Trophoblast cell (in vitro differentiated cells and primary cell): ENCODE measurements around the gene TTC32.
"Not testable (repeated sequence)": the region's sequence is repeated elsewhere in the genome, so short reads cannot be mapped to it uniquely, and the experiment has no call there.

Source experiments
- DNase-seq, 2 donors: peaks; one replicate each; pipeline ENCODE4 v3.0.0-alpha.2; 2016
- H2AFZ ChIP-seq: 2 replicates; pipeline ENCODE4 v1.6.1; 2013; ENCODE audit warnings: low read length, moderate library complexity, mild to moderate bottlenecking; ENCODE audit not compliant: insufficient read depth, poor library complexity
- H2AK5ac ChIP-seq: 2 replicates; pipeline ENCODE4 v1.6.1; 2013; ENCODE audit warnings: mild to moderate bottlenecking, low read length
- H2BK120ac ChIP-seq: 2 replicates; pipeline ENCODE4 v1.6.1; 2013; ENCODE audit warnings: low read length, mild to moderate bottlenecking, moderate library complexity; ENCODE audit not compliant: insufficient read depth, poor library complexity
- H2BK12ac ChIP-seq: 2 replicates; pipeline ENCODE4 v1.6.1; 2013; ENCODE audit warnings: mild to moderate bottlenecking, low read length, moderate library complexity
- H2BK5ac ChIP-seq: 2 replicates; pipeline ENCODE4 v1.6.1; 2013; ENCODE audit warnings: low read length, low read depth, moderate library complexity, mild to moderate bottlenecking; ENCODE audit not compliant: poor library complexity
- H3K14ac ChIP-seq: 2 replicates; pipeline ENCODE4 v1.6.1; 2013; ENCODE audit warnings: mild to moderate bottlenecking, low read length
- H3K18ac ChIP-seq: 2 replicates; pipeline ENCODE4 v1.6.1; 2013; ENCODE audit warnings: mild to moderate bottlenecking, low read length
- H3K23ac ChIP-seq: 2 replicates; pipeline ENCODE4 v1.6.1; 2013; ENCODE audit warnings: low read length
- H3K27ac ChIP-seq: 2 replicates; pipeline ENCODE4 v1.5.1; 2013; ENCODE audit warnings: low read depth, mild to moderate bottlenecking, inconsistent platforms, low read length, moderate library complexity
- H3K27me3 ChIP-seq: 2 replicates; pipeline ENCODE4 v1.6.1; 2013; ENCODE audit warnings: inconsistent platforms, mild to moderate bottlenecking, low read length, moderate library complexity; ENCODE audit not compliant: insufficient read depth
- H3K36me3 ChIP-seq, 2 experiments: 1 replicate in 1 of 2; 2 replicates in 1 of 2; pipeline ENCODE4 v1.6.1; 2013; ENCODE audit warnings: low read length in 2 of 2, mild to moderate bottlenecking in 2 of 2, moderate library complexity in 1 of 2; ENCODE audit not compliant: insufficient read depth in 2 of 2, control insufficient read depth in 1 of 2
- H3K4ac ChIP-seq: 2 replicates; pipeline ENCODE4 v1.6.1; 2013; ENCODE audit warnings: low read depth, mild to moderate bottlenecking, low read length, moderate library complexity
- H3K4me1 ChIP-seq, 2 experiments: 1 replicate in 1 of 2; 2 replicates in 1 of 2; pipeline ENCODE4 v1.6.1; 2013; ENCODE audit warnings: low read length in 2 of 2, mild to moderate bottlenecking in 2 of 2, moderate library complexity in 1 of 2; ENCODE audit not compliant: insufficient read depth in 2 of 2, control insufficient read depth in 1 of 2
- H3K4me2 ChIP-seq: 2 replicates; pipeline ENCODE4 v1.6.1; 2013; ENCODE audit warnings: inconsistent platforms, mild to moderate bottlenecking, low read length, moderate library complexity
- H3K4me3 ChIP-seq: 2 replicates; pipeline ENCODE4 v1.5.1; 2013; ENCODE audit warnings: mild to moderate bottlenecking, low read depth, low read length, inconsistent platforms
- H3K79me1 ChIP-seq: one replicate; pipeline ENCODE4 v1.6.1; 2013; ENCODE audit warnings: low read length
- H3K79me2 ChIP-seq: 2 replicates; pipeline ENCODE4 v1.6.1; 2013; ENCODE audit warnings: low read length, mild to moderate bottlenecking; ENCODE audit not compliant: control insufficient read depth, insufficient read depth, poor library complexity
- H3K9ac ChIP-seq: 2 replicates; pipeline ENCODE4 v1.6.1; 2013; ENCODE audit warnings: mild to moderate bottlenecking, low read length
- H3K9me3 ChIP-seq: 2 replicates; pipeline ENCODE4 v1.6.1; 2013; ENCODE audit warnings: low read depth, mild to moderate bottlenecking, control low read depth, inconsistent platforms, low read length; ENCODE audit not compliant: insufficient read depth
- H4K12ac ChIP-seq: 2 replicates; pipeline ENCODE4 v1.6.1; 2013; ENCODE audit warnings: low read depth, mild to moderate bottlenecking, low read length, moderate library complexity
- H4K8ac ChIP-seq: 2 replicates; pipeline ENCODE4 v1.6.1; 2013; ENCODE audit warnings: low read depth, mild to moderate bottlenecking, low read length, moderate library complexity
- H4K91ac ChIP-seq: one replicate; pipeline ENCODE4 v1.6.1; 2013; ENCODE audit warnings: low read depth, mild to moderate bottlenecking, low read length, moderate library complexity
- WGBS: extraction: QIAGEN DNeasy Blood & Tissue Kit; methylation state at CpG from one replicate; pipeline ENCODE4 v1.1.7; 2013; ENCODE audit warnings: missing lambda C conversion rate; ENCODE audit not compliant: insufficient read length, insufficient coverage; ENCODE audit errors: extremely low coverage; 5-methylcytosine and 5-hydroxymethylcytosine counted together

TTC32 gene

GRCh38 chr2:19880191-19880590, 21.6 kb downstream of the TTC32 start:
- H3K18ac ChIP-seq, H3K36me3 ChIP-seq, H3K79me1 ChIP-seq, H2BK5ac ChIP-seq, H4K91ac ChIP-seq, H3K79me2 ChIP-seq, H3K9me3 ChIP-seq, H2AFZ ChIP-seq, H3K14ac ChIP-seq, H3K4me3 ChIP-seq, H3K23ac ChIP-seq, H2BK12ac ChIP-seq, H3K4me1 ChIP-seq, H3K4me2 ChIP-seq, DNase-seq, H3K4ac ChIP-seq, H3K27ac ChIP-seq, H3K27me3 ChIP-seq, H2AK5ac ChIP-seq, H3K9ac ChIP-seq, H4K12ac ChIP-seq, H4K8ac ChIP-seq, H2BK120ac ChIP-seq: not testable (repeated sequence)

- Histone ChIP-seq H3K79me1 (no peaks in the 10 kb centered on the region), H3K4me3 (no peak overlapping the region), H4K12ac (no peak overlapping the region), H2AK5ac (no peak overlapping the region), H3K14ac (no peak overlapping the region), H3K9me3 (peaks cover 3% of the 10 kb centered on the region), H2BK5ac (no peak overlapping the region), H2BK12ac (no peak overlapping the region), H2AFZ (no peak overlapping the region), H3K4me1 (no peaks in the 10 kb centered on the region), H3K36me3 (no peaks in the 10 kb centered on the region), H3K4me2 (no peak overlapping the region), H3K79me2 (no peaks in the 10 kb centered on the region), H3K27ac (no peak overlapping the region), H3K27me3 (no peaks in the 10 kb centered on the region), H3K9ac (no peak overlapping the region), H3K4ac (no peak overlapping the region), H2BK120ac (no peak overlapping the region), H3K18ac (no peak overlapping the region), H4K91ac (no peak overlapping the region), H4K8ac (no peak overlapping the region), H3K23ac (no peak overlapping the region)
- WGBS: no CpG with 5 or more reads among the region's 3 CpGs
- DNase-seq: no peak
Observed at GRCh38 chr2:19879120-19879519, 22.7 kb downstream of the TTC32 start.

DNA sequence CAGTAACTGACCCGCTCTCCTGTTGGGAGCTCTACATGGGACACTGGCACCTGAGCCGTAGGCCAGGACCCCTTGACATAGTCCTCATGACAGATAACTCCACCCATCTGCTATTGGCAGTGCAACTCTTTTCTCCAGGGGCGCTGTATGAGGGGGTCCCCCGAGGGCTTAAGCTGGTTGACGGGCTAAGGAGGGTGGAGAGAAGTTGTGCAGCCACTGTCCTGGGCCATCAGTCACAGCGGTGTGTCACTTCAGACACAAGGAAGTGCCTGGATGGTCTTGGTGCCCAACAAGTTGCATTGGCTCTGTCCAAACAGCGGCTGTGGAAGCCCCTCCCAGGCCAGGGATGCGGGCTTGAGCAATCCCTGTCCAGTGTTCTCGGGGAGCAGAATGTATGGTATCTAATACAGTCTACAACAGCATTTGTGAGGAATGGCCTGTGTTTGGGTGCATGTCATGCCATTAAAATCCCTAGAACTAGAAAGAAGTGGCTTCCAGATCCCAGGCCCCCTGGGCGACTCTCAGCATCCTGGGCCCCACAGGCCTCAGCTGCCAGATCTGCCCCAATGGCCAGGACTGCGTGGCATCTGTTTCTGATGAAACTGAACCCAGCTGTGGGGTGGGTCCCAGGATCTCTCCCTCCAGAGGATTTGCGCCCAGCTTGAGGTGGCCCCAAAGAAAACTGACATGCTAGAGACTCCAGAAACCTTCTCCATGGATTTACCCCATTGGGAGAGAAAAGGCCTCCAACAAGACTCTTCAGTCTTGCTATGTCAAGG, 23.3 kb downstream of the TTC32 start:
- Histone ChIP-seq H2BK12ac (no peak overlapping the region), H3K79me2 (no peaks in the 10 kb centered on the region), H3K18ac (no peak overlapping the region), H3K4me3 (no peak overlapping the region), H4K91ac (no peak overlapping the region), H3K9ac (no peak overlapping the region), H3K4me1 (no peaks in the 10 kb centered on the region), H3K4me2 (no peak overlapping the region), H3K79me1 (no peaks in the 10 kb centered on the region), H4K8ac (no peak overlapping the region), H2BK120ac (no peak overlapping the region), H3K9me3 (peaks cover 3% of the 10 kb centered on the region), H3K14ac (no peak overlapping the region), H4K12ac (no peak overlapping the region), H3K27ac (no peak overlapping the region), H3K36me3 (no peaks in the 10 kb centered on the region), H2BK5ac (no peak overlapping the region), H3K23ac (no peak overlapping the region), H3K27me3 (no peaks in the 10 kb centered on the region), H2AFZ (no peak overlapping the region), H2AK5ac (no peak overlapping the region), H3K4ac (no peak overlapping the region)
- no peak for DNase-seq
- WGBS: no CpG with 5 or more reads among the region's 12 CpGs

- WGBS: no CpG with 5 or more reads among the region's 4 CpGs
- DNase-seq: no peak
Observed at GRCh38 chr2:19876751-19877150, 25.0 kb downstream of the TTC32 start.

More at GRCh38 chr2:19876751-19877150, 25.0 kb downstream of the TTC32 start:
- no peak overlapping the region for H2AK5ac ChIP-seq
- no peak overlapping the region for H3K4me2 ChIP-seq
- H3K4ac ChIP-seq: no peak overlapping the region
- no peak overlapping the region for H3K18ac ChIP-seq
- H2BK5ac ChIP-seq: no peak overlapping the region
- H2AFZ ChIP-seq: no peak overlapping the region
- no peak overlapping the region for H2BK120ac ChIP-seq
- no peaks in the 10 kb centered on the region for H3K79me2 ChIP-seq
- H3K27me3 ChIP-seq: no peaks in the 10 kb centered on the region
- H3K9me3 ChIP-seq: peaks cover 3% of the 10 kb centered on the region
- no peak overlapping the region for H3K14ac ChIP-seq
- no peaks in the 10 kb centered on the region for H3K4me1 ChIP-seq
- no peaks in the 10 kb centered on the region for H3K36me3 ChIP-seq
- no peak overlapping the region for H4K8ac ChIP-seq
- H3K27ac ChIP-seq: no peak overlapping the region
- H3K79me1 ChIP-seq: no peaks in the 10 kb centered on the region
- no peak overlapping the region for H2BK12ac ChIP-seq
- H3K4me3 ChIP-seq: no peak overlapping the region
- H4K91ac ChIP-seq: no peak overlapping the region
- H3K23ac ChIP-seq: no peak overlapping the region
- no peak overlapping the region for H4K12ac ChIP-seq
- no peak overlapping the region for H3K9ac ChIP-seq
